ENCODE results near the gene ZNF410. TPM values are rescaled to one million over a fixed set of nuclear protein-coding genes. Genes with fewer than 3 reads are reported as not detected.

The ZNF410 gene
- total RNA-seq: 100 to 1,000 TPM in 1 of 2 donors, 10 to 100 TPM in 1; 76.4 to 104 TPM

GRCh38 chr14:73886449-73887317 is at the start of gene ZNF410:
Gene ZNF410 (plus strand): TSS chr14:73886859. CDS start chr14:73892176, 5,317 bp downstream.

GRCh38 chr14:73851567-73852382 is 34.9 kb upstream of the ZNF410 start, which contains the start of gene PTGR2:
Gene PTGR2 (plus strand): TSS chr14:73851831. CDS start chr14:73858863, 7,032 bp downstream.

GRCh38 chr14:73949752-73950734 is 63.4 kb downstream of the ZNF410 start, which contains the start of the genes COQ6 and FAM161B:
Gene COQ6 (plus strand): TSS chr14:73950302. CDS start chr14:73950333, 31 bp downstream.
Gene FAM161B (minus strand): TSS chr14:73950094. CDS start chr14:73950026, 68 bp downstream.

Small RNA genes lying within 50 kb of the gene (small RNA-seq; reads per million reads assigned to genes)
- gene AC005520.4: 0 reads per million in 2 donors
- gene RF00019: 0 reads per million in 2 donors

Other genes starting within 250 kb of the ZNF410 start
- gene DNAL1, start 241.9 kb upstream of the ZNF410 start, total RNA-seq: 1 to 10 TPM; 5.5 to 6.0 TPM
- 10 to 100 TPM; 23.1 to 25.0 TPM for gene PNMA1, start 172.5 kb upstream of the ZNF410 start, total RNA-seq
- 1 to 10 TPM; 2.7 to 8.6 TPM for gene PTGR2, start 35.0 kb upstream of the ZNF410 start, total RNA-seq
- 1 to 10 TPM in 1 of 2 donors, under 1 TPM in 1; 1.00 to 2.4 TPM for gene FAM161B, start 63.2 kb downstream of the ZNF410 start, total RNA-seq
- 10 to 100 TPM; 26.3 to 31.3 TPM for gene COQ6, start 63.4 kb downstream of the ZNF410 start, total RNA-seq
- gene ENTPD5, start 132.4 kb downstream of the ZNF410 start, total RNA-seq: 1 to 10 TPM; 8.3 to 9.3 TPM
- gene BBOF1, start 132.5 kb downstream of the ZNF410 start, total RNA-seq: 1 to 10 TPM; 2.7 to 4.1 TPM
- 10 to 100 TPM; 11.3 to 19.3 TPM for gene ALDH6A1, start 197.6 kb downstream of the ZNF410 start, total RNA-seq
- 10 to 100 TPM in 1 of 2 donors, 1 to 10 TPM in 1; 10.0 to 14.7 TPM for gene LIN52, start 198.1 kb downstream of the ZNF410 start, total RNA-seq